GM23338 (cell line): ENCODE results near the gene FMC1. TPM values are rescaled to one million over a fixed set of nuclear protein-coding genes. Genes with fewer than 3 reads are reported as not detected.

Experiments
- ATAC-seq: fragments of 200-7000 bp; cut with Tn5 transposase; 3 replicates; pipeline ENCODE4 v1.9.1; 2020
- DNase-seq: peaks from one replicate; pipeline ENCODE4 v3.0.0-alpha.2; 2015; ENCODE audit warnings: low spot score
- H2AFZ ChIP-seq: fragments of 200-600 bp; sonication (generic); 2 replicates; pipeline ENCODE4 v1.8.0; 2016; ENCODE audit warnings: antibody characterized with exemption, mild to moderate bottlenecking, moderate library complexity
- H3F3A ChIP-seq: fragments of 200-600 bp; sonication (generic); replicated peaks from 2 replicates; pipeline ENCODE4 v1.8.0; 2017; ENCODE audit warnings: antibody characterized with exemption, mixed run types, low read depth
- H3K27ac ChIP-seq: fragments of 200-600 bp; sonication (generic); 2 replicates; pipeline ENCODE4 v1.6.1; 2016; ENCODE audit warnings: low read depth
- H3K27me3 ChIP-seq: fragments of 200-600 bp; sonication (generic); 2 replicates; pipeline ENCODE4 v1.8.0; 2016; ENCODE audit warnings: mild to moderate bottlenecking, mixed run types, moderate library complexity; ENCODE audit not compliant: insufficient read depth
- H3K36me3 ChIP-seq: fragments of 200-600 bp; sonication (generic); 2 replicates; pipeline ENCODE4 v1.8.0; 2016; ENCODE audit warnings: mild to moderate bottlenecking; ENCODE audit not compliant: insufficient read depth
- H3K4me1 ChIP-seq: fragments of 200-600 bp; sonication (generic); 2 replicates; pipeline ENCODE4 v1.8.0; 2016; ENCODE audit warnings: mild to moderate bottlenecking, moderate library complexity; ENCODE audit not compliant: insufficient read depth
- H3K4me2 ChIP-seq: fragments of 200-600 bp; sonication (generic); 2 replicates; pipeline ENCODE4 v1.7.1; 2017; ENCODE audit warnings: mixed run types
- H3K4me3 ChIP-seq: fragments of 200-600 bp; sonication (generic); 2 replicates; pipeline ENCODE4 v1.6.1; 2016; ENCODE audit warnings: mixed run types
- H3K79me2 ChIP-seq: fragments of 200-600 bp; sonication (generic); replicated peaks from 2 replicates; pipeline ENCODE4 v1.8.0; 2017; ENCODE audit warnings: mild to moderate bottlenecking; ENCODE audit not compliant: insufficient read depth
- H3K9me2 ChIP-seq: fragments of 200-600 bp; sonication (generic); 2 replicates; pipeline ENCODE4 v1.8.0; 2017; ENCODE audit not compliant: insufficient read depth
- H4K20me1 ChIP-seq: fragments of 200-600 bp; sonication (generic); replicated peaks from 2 replicates; pipeline ENCODE4 v1.8.0; 2017; ENCODE audit warnings: mild to moderate bottlenecking; ENCODE audit not compliant: insufficient read depth
- H3K27ac Mint-ChIP-seq: 2 replicates; pipeline ENCODE4 v1.8.0; 2020; ENCODE audit warnings: inconsistent platforms, mild to moderate bottlenecking, moderate library complexity, mixed read lengths
- H3K27me3 Mint-ChIP-seq: 3 replicates; pipeline ENCODE4 v1.8.0; 2022; ENCODE audit warnings: low read depth, mild to moderate bottlenecking, moderate library complexity, mixed read lengths, inconsistent platforms; ENCODE audit not compliant: insufficient read depth, poor library complexity
- H3K36me3 Mint-ChIP-seq: 3 replicates; pipeline ENCODE4 v1.8.0; 2021; ENCODE audit warnings: low read depth, mild to moderate bottlenecking, inconsistent platforms, moderate library complexity, mixed read lengths
- H3K4me1 Mint-ChIP-seq: 3 replicates; pipeline ENCODE4 v1.8.0; 2020; ENCODE audit warnings: mild to moderate bottlenecking, inconsistent platforms, mixed read lengths
- H3K4me3 Mint-ChIP-seq: 3 replicates; pipeline ENCODE4 v1.8.0; 2021; ENCODE audit warnings: moderate library complexity, mild to moderate bottlenecking, inconsistent platforms, mixed read lengths
- H3K9me3 Mint-ChIP-seq: 3 replicates; pipeline ENCODE4 v1.8.0; 2020; ENCODE audit warnings: moderate library complexity, mild to moderate bottlenecking, inconsistent platforms, mixed read lengths
- CREB1 ChIP-seq: fragments of 250-450 bp; sonication (Bioruptor Pico); IDR thresholded peaks from 2 replicates; pipeline ENCODE4 v1.5.0; 2020; ENCODE audit warnings: low read depth, mild to moderate bottlenecking, moderate library complexity
- ETS1 ChIP-seq: IDR thresholded peaks from 2 replicates; pipeline ENCODE4 v1.6.1; 2016; ENCODE audit warnings: antibody characterized with exemption
- EZH2 ChIP-seq: fragments of 200-600 bp; sonication (generic); IDR thresholded peaks from one replicate; pipeline ENCODE4 v1.8.0; 2017; ENCODE audit warnings: antibody characterized with exemption, mild to moderate bottlenecking, low read depth; ENCODE audit not compliant: unreplicated experiment
- EZH2phosphoT487 ChIP-seq: fragments of 200-600 bp; sonication (generic); IDR thresholded peaks from one replicate; pipeline ENCODE4 v1.8.1; 2018; ENCODE audit warnings: antibody characterized with exemption; ENCODE audit not compliant: unreplicated experiment
- JUNB ChIP-seq: IDR thresholded peaks from one replicate; pipeline ENCODE4 v1.6.1; 2016; ENCODE audit warnings: antibody characterized with exemption; ENCODE audit not compliant: unreplicated experiment
- NANOG ChIP-seq: IDR thresholded peaks from 2 replicates; pipeline ENCODE4 v1.6.1; 2016; ENCODE audit warnings: antibody characterized with exemption, borderline replicate concordance
- POLR2AphosphoS5 ChIP-seq: IDR thresholded peaks from 2 replicates; pipeline ENCODE4 v1.6.1; 2016; ENCODE audit warnings: antibody characterized with exemption, low read depth
- REST ChIP-seq: IDR thresholded peaks from one replicate; pipeline ENCODE4 v1.6.1; 2018; ENCODE audit warnings: antibody characterized with exemption; ENCODE audit not compliant: unreplicated experiment
- STAT1 ChIP-seq: IDR thresholded peaks from one replicate; pipeline ENCODE4 v1.6.1; 2016; ENCODE audit warnings: antibody characterized with exemption; ENCODE audit not compliant: unreplicated experiment
- ZNF114 ChIP-seq: fragments of 250-450 bp; sonication (Bioruptor Pico); IDR thresholded peaks from 2 replicates; pipeline ENCODE4 v1.5.0; 2020; ENCODE audit warnings: mild to moderate bottlenecking, moderate library complexity
- ZNF462 ChIP-seq: fragments of 250-450 bp; sonication (Bioruptor Pico); IDR thresholded peaks from 2 replicates; pipeline ENCODE4 v1.5.0; 2020; ENCODE audit warnings: mild to moderate bottlenecking, moderate library complexity
- polyA plus RNA-seq: library from polyadenylated mRNA; unstranded; fragments of >200 nt; fragmentation: Nextera tagmentation; extraction: Ambion mirVana; gene quantifications from 2 replicates; pipeline ENCODE4 v1.2.1, GENCODE V29; 2016
- total RNA-seq: library from RNA; depleted of rRNA; stranded (reverse); fragments of >200 nt; shearing (Covaris generic); gene quantifications from 2 replicates; pipeline ENCODE4 v1.2.3, GENCODE V29; 2014

The FMC1 gene
- total and polyA plus RNA-seq, 2 experiments from 2014 or later = 4.8 to 70.5 TPM

GRCh38 chr7:139389774-139390173 lies 48.6 kb downstream of the FMC1 start (continued):
- TF ChIP-seq REST (no peak), EZH2phosphoT487 (no peak), POLR2AphosphoS5 (no peak), NANOG (no peak), EZH2 (no peak), ZNF114 (CRISPR knock-in tag) (no peak), STAT1 (no peak), CREB1 (CRISPR knock-in tag) (no peak)

- Histone ChIP-seq H4K20me1 (peaks cover 15% of the 10 kb centered on the region), H3F3A (no peaks in the 10 kb centered on the region), H3K36me3 (no peaks in the 10 kb centered on the region; the same call in 1 of the 2 replicates), H3K79me2 (peaks cover 84% of the 10 kb centered on the region), H3K9me2 (no peaks in the 10 kb centered on the region), H3K4me1 (no peaks in the 10 kb centered on the region), H3K27ac (no peak overlapping the region), H3K27me3 (no peaks in the 10 kb centered on the region), H3K4me2 (no peak overlapping the region), H3K4me3 (no peak overlapping the region), H2AFZ (no peak overlapping the region)
- H3K27me3 Mint-ChIP-seq = peaks cover 7% of the 10 kb centered on the region
- H3K36me3 Mint-ChIP-seq = peaks cover 53% of the 10 kb centered on the region
- DNase-seq (no peak), ATAC-seq (no peak)
- H3K27ac Mint-ChIP-seq = no peak overlapping the region
- H3K9me3 Mint-ChIP-seq = no peaks in the 10 kb centered on the region
- H3K4me3 Mint-ChIP-seq = no peak overlapping the region
- H3K4me1 Mint-ChIP-seq = no peaks in the 10 kb centered on the region
- TF ChIP-seq ZNF114 (CRISPR knock-in tag) (no peak), EZH2 (no peak), JUNB (no peak), ZNF462 (CRISPR knock-in tag) (no peak), ETS1 (no peak), REST (no peak)
Observed at GRCh38 chr7:139393621-139394211, 52.6 kb downstream of the FMC1 start.
